MG63 (cell line): ENCODE data around the gene R3HDM2. TPM values are rescaled to one million over a fixed set of nuclear protein-coding genes. Genes with fewer than 3 reads are reported as not detected.
"Not testable (repeated sequence)": the region's sequence is repeated elsewhere in the genome, so short reads cannot be mapped to it uniquely, and the experiment has no call there.

Experiments
- DNase-seq: peaks from one replicate; pipeline ENCODE4 v3.0.0-alpha.2; 2020
- H3K27me3 ChIP-seq: fragments of 250-450 bp; sonication (Bioruptor Pico); 2 replicates; pipeline ENCODE4 v1.5.1; 2020; ENCODE audit warnings: mild to moderate bottlenecking, moderate library complexity
- H3K36me3 ChIP-seq: fragments of 250-450 bp; sonication (Bioruptor Pico); 2 replicates; pipeline ENCODE4 v1.5.1; 2020; ENCODE audit warnings: mild to moderate bottlenecking, moderate library complexity
- H3K4me3 ChIP-seq: fragments of 250-450 bp; sonication (Bioruptor Pico); 2 replicates; pipeline ENCODE4 v1.5.1; 2020; ENCODE audit warnings: mild to moderate bottlenecking, moderate library complexity
- H3K9me3 ChIP-seq: fragments of 250-450 bp; sonication (Bioruptor Pico); 2 replicates; pipeline ENCODE4 v1.5.1; 2020; ENCODE audit warnings: mild to moderate bottlenecking, moderate library complexity
- total RNA-seq: library from RNA; depleted of rRNA; stranded (reverse); fragments of >200 nt; shearing (Covaris generic); gene quantifications from 2 replicates; pipeline ENCODE4 v1.2.3, GENCODE V29; 2014; ENCODE audit warnings: low replicate concordance

Gene R3HDM2
- total RNA-seq, 1 experiment from 2014 or later, result 8.7 TPM

DNA sequence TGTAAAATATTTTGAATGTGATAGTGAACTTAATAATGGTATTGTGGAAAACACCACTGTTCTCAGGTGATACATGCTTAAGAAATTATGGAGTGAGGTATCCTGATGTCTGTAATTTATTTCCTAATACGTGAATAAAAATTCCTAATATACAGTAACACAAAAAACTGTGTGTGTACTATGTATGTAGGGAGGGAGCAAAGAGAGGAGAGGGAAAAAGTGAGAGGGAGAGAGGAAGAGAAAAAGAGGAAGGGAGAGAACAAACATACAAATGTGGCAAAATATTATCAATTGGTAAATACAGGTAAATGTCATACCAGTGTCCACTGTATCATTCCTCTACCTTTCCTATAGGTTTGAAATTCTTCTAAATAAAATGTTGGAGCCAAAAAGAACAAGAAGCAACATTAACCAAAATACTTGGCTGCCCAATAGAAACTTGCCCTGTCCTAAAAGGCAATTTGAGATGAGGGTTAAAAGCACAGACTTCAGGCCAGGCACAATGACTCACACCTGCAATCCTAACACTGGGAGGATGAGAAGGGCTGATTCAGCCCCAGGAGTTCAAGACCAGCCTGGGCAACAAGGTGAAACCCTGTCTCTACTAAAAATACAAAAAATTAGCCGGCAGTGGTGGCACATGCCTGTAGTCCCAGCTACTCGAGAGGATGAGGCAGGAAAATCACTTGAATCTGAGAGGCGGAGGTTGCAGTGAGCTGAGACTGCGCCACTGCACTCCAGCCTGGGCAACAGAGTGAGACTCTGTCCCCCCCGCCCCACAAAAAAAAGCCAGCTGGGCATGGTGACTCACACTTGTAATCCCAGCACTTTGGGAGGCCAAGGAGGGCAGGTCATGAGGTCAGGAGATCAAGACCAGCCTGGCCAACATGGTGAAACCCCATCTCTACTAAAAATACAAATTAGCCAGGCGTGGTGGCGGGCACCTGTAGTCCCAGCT, 14.5 kb downstream of the R3HDM2 start:
- DNase-seq, result peak; percentile 52
- H3K9me3 ChIP-seq, result no peaks in the 10 kb centered on the region
- peaks cover 6% of the 10 kb centered on the region; the same call in 1 of the 2 replicates for H3K36me3 ChIP-seq
- H3K27me3 ChIP-seq, result no peaks in the 10 kb centered on the region
- H3K4me3 ChIP-seq, result no peak overlapping the region

DNA sequence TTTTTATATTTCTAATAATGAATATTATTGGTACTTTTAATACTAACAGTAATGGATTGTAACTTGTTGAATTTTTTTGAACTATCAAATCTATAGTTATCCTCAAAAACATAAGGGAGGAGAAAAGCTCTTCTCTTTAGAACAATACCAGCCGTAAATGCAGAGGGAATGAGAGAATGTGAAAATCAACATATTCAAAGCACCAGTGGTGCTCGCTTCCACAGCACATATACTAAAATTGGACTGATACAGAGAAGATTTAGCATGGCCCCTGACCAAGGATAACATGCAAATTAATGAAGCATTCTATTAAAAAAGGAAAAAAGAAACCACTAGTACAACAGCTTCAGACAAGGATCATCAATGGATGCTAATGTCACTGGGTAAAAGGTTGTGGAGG, 15.8 kb downstream of the R3HDM2 start:
- DNase-seq, result no peak
- peaks cover 6% of the 10 kb centered on the region; the same call in 1 of the 2 replicates for H3K36me3 ChIP-seq
- H3K27me3 ChIP-seq, result no peaks in the 10 kb centered on the region
- no peak overlapping the region for H3K4me3 ChIP-seq
- no peaks in the 10 kb centered on the region for H3K9me3 ChIP-seq

DNA sequence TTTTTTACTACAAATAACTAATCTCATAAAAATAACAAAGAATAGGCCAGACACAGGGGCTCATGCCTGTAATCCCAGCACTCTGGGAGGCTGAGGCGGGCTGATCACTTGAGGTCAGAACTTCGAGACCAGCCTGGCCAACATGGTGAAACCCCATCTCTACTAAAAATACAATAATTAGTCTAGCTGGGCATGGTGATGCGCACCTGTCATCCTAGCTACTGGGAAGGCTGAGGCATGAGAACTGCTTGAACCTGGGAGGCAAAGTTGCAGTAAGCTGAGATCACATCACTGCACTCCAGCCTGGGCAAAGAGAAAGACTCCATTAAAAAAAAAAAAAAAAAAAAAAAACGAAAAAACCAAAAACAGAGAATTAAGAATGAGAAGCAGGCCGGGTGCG, 16.7 kb downstream of the R3HDM2 start:
- DNase-seq, H3K27me3 ChIP-seq, H3K36me3 ChIP-seq, H3K4me3 ChIP-seq, H3K9me3 ChIP-seq: not testable (repeated sequence)

- H3K4me3 ChIP-seq, result no peak overlapping the region
- H3K27me3 ChIP-seq, result no peaks in the 10 kb centered on the region
- no peak for DNase-seq
- peaks cover 4% of the 10 kb centered on the region; the same call in 1 of the 2 replicates for H3K36me3 ChIP-seq
- no peaks in the 10 kb centered on the region for H3K9me3 ChIP-seq
Observed at GRCh38 chr12:57410534-57410933, 20.3 kb downstream of the R3HDM2 start.

GRCh38 chr12:57404966-57405640, 25.7 kb downstream of the R3HDM2 start:
- no peak for DNase-seq
- Histone ChIP-seq H3K36me3 (no peaks in the 10 kb centered on the region), H3K9me3 (no peaks in the 10 kb centered on the region), H3K27me3 (no peaks in the 10 kb centered on the region), H3K4me3 (no peak overlapping the region)

- not testable (repeated sequence) for H3K27me3 ChIP-seq, DNase-seq, H3K36me3 ChIP-seq, H3K9me3 ChIP-seq, H3K4me3 ChIP-seq
Observed at GRCh38 chr12:57402156-57402555, 28.7 kb downstream of the R3HDM2 start.

GRCh38 chr12:57401165-57401564, 29.7 kb downstream of the R3HDM2 start:
- no peaks in the 10 kb centered on the region for H3K36me3 ChIP-seq
- H3K27me3 ChIP-seq, result no peaks in the 10 kb centered on the region
- DNase-seq, result no peak
- H3K4me3 ChIP-seq, result no peak overlapping the region
- no peaks in the 10 kb centered on the region for H3K9me3 ChIP-seq

DNA sequence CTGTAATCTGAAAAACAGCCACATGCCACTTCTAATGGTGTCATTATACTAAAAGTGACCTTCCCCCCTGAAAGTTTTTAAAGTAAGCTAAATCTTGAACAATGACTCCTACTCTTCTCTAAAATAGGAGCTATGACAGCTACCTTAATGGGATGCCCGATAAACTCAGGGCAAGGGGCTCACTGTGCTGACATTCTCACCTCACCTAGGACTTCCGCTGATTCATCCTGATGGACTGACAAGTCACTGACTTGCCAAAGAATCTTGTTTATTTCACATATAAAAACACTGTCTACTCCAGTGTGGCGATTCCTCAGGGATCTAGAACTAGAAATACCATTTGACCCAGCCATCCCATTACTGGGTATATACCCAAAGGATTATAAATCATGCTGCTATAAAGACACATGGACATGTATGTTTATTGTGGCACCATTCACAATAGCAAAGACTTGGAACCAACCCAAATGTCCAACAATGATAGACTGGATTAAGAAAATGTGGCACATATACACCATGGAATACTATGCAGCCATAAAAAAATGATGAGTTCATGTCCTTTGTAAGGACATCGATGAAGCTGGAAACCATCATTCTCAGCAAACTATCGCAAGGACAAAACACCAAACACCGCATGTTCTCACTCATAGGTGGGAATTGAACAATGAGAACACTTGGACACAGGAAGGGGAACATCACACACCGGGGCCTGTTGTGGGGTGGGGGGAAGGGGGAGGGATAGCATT, 31.0 kb downstream of the R3HDM2 start:
- not testable (repeated sequence) for DNase-seq

DNA sequence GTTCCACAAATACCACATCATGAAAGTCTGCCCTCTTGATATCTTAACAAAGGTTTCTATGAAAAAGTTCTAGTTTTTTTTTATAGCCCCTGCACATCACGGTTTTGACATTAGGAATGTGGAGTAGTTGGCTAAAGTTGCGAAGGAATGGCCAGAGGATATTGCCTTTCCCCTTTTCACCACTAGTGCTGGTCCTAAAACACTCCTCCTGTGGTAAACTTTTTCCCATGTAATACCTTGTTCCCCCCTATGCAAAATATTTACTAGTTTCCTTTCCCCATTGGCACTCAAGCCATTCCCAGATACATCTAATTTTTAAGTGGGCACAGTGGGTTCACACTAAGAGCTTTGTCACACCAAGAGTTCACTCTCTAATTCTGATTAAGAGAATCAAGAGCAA, 33.4 kb downstream of the R3HDM2 start:
- Histone ChIP-seq H3K27me3 (no peaks in the 10 kb centered on the region), H3K9me3 (no peaks in the 10 kb centered on the region), H3K4me3 (no peak overlapping the region), H3K36me3 (peaks cover 11% of the 10 kb centered on the region)
- DNase-seq, result no peak

More for the DNA sequence above, 31.0 kb downstream of the R3HDM2 start:
- H3K4me3 ChIP-seq, H3K9me3 ChIP-seq, H3K27me3 ChIP-seq, H3K36me3 ChIP-seq: not testable (repeated sequence)

DNA sequence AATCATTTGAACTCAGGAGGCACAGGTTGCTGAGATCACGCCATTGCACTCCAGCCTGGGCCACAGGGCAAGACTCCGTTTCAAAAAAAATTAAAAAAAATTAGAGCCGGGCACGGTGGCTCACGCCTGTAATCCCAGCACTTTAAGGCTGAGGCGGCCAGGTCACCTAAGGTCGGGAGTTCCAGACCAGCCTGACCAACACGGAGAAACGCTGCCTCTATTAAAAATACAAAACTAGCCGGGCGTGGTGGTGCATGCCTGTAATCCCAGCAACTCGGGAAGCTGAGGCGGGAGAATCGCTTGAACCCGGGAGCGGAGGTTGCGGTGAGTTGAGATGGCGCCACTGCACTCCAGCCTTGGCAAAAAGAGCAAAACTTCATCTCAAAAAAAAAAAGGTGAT, 35.7 kb downstream of the R3HDM2 start:
- DNase-seq, result no peak
- no peaks in the 10 kb centered on the region for H3K9me3 ChIP-seq
- H3K36me3 ChIP-seq, result peaks cover 19% of the 10 kb centered on the region
- no peaks in the 10 kb centered on the region for H3K27me3 ChIP-seq
- H3K4me3 ChIP-seq, result no peak overlapping the region

DNA sequence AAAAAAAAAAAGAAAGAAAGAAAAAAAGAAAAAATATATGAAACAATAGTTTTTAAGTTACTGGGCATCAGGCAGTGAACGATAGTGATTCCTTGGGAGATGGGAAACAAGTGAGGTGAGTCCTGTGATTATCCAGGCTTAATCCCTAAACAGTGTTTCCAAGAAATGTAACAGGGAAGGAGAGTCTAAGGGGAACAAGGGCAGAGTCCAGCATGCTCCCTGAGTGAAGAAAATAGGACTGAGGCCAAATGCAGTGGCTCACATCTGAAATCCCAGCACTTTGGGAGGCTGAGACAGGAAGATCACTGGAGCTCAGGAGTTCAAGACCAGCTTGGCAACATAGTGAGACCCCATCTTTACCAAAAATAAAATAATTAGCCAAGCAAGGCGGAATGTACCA, 40.7 kb downstream of the R3HDM2 start:
- Histone ChIP-seq H3K9me3 (no peaks in the 10 kb centered on the region), H3K36me3 (peaks cover 28% of the 10 kb centered on the region), H3K4me3 (no peak overlapping the region), H3K27me3 (no peaks in the 10 kb centered on the region)
- DNase-seq, result no peak

- Histone ChIP-seq H3K4me3 (no peak overlapping the region), H3K27me3 (no peaks in the 10 kb centered on the region)
- peak; percentile 9 for DNase-seq
Observed at GRCh38 chr12:57389033-57389432, 41.8 kb downstream of the R3HDM2 start.

DNA sequence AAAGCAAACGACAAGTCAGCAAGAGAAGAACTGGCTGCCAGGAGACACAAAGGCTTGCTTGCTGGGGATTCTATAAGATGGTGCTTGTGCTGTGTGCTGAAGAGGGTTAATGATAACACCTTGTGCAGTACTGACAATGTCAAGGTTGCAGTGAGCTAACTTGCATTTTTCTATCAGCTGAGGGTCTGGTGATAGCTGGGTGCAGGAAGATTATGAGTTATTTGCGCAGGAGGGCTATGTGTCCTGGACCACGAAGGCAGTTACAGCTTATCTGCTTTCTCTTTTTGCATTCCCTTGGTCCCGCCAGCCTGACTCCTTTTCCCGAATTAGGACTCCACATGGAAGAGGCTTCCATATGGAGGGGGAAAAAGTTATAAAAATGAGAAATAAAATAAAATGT, 42.4 kb downstream of the R3HDM2 start:
- no peak overlapping the region for H3K4me3 ChIP-seq
- H3K36me3 ChIP-seq, result peaks cover 20% of the 10 kb centered on the region
- H3K27me3 ChIP-seq, result no peaks in the 10 kb centered on the region
- no peaks in the 10 kb centered on the region for H3K9me3 ChIP-seq
- no peak for DNase-seq

More at GRCh38 chr12:57389033-57389432, 41.8 kb downstream of the R3HDM2 start:
- no peaks in the 10 kb centered on the region for H3K9me3 ChIP-seq
- H3K36me3 ChIP-seq, result peaks cover 20% of the 10 kb centered on the region

GRCh38 chr12:57386187-57386720, 44.6 kb downstream of the R3HDM2 start:
- Histone ChIP-seq H3K9me3 (no peaks in the 10 kb centered on the region), H3K4me3 (no peak overlapping the region), H3K36me3 (peaks cover 15% of the 10 kb centered on the region), H3K27me3 (no peaks in the 10 kb centered on the region)
- no peak for DNase-seq

DNA sequence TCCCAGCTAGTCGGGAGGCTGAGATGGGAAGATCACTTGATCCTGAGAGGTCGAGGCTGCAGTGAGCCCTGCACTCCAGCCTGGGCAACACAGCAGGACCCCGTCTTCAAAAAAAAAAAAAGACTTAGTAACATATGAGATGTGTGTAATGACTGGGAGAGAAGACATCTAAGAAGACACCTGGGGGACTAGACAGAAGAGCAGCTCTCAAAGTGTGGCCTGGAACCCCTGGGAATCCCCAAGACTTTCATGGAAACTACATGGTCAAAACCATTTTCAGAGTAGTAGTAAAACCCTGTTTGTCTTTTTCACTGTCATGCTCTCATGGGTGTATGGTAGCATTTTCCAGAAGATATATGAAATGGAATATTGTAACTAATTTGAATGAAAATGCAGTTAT, 45.3 kb downstream of the R3HDM2 start:
- Histone ChIP-seq H3K4me3 (no peak overlapping the region), H3K9me3 (no peaks in the 10 kb centered on the region), H3K27me3 (no peaks in the 10 kb centered on the region), H3K36me3 (peaks cover 12% of the 10 kb centered on the region)
- no peak for DNase-seq

GRCh38 chr12:57384478-57384877, 46.4 kb downstream of the R3HDM2 start:
- Histone ChIP-seq H3K9me3 (no peaks in the 10 kb centered on the region), H3K27me3 (no peaks in the 10 kb centered on the region), H3K36me3 (peaks cover 12% of the 10 kb centered on the region), H3K4me3 (no peak overlapping the region)
- DNase-seq, result no peak
